SK-N-MC (cell line): ENCODE measurements around the gene OR10H2.

Experiments
- EZH2 ChIP-seq: fragments of 200-600 bp; sonication (generic); IDR thresholded peaks from one replicate; pipeline ENCODE4 v1.6.1; 2017; ENCODE audit warnings: antibody characterized with exemption
- POLR2AphosphoS5 ChIP-seq: IDR thresholded peaks from 2 replicates; pipeline ENCODE4 v1.6.1; 2012; ENCODE audit warnings: mild to moderate bottlenecking, low read depth, low read length, borderline replicate concordance

- TF ChIP-seq POLR2AphosphoS5, result no peak
- no peak for TF ChIP-seq EZH2
Measured at GRCh38 chr19:15701757-15702533, 25.9 kb upstream of the OR10H2 start.
